ENCODE data around the gene CASKIN2. TPM values are rescaled to one million over a fixed set of nuclear protein-coding genes. Genes with fewer than 3 reads are reported as not detected.

The CASKIN2 gene
- total RNA-seq, 1 experiment from 2014 or later, result 41.8 TPM

DNA sequence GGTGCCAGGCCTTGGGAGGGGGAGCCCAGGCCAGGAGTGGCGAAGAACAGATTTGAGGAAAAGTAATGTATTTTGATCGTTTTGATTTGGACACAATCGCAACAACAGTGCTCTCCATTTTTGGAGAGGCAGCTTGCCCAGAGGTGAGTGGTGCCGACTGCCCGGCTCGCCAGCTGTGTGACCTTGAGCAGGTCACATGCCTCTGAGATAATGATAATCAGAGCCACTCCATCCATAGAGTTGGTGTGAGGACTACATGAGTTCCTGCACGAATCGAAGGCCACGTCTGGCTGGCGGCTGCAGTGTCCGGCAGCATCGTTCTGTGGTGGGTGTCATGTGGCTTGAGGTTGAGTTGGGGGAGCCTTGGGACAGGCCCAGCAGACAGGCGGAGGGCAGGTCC is 30.8 kb upstream of the CASKIN2 start:
- CTCF ChIA-PET, result no interaction called here
- H3K36me3 ChIP-seq (ENCODE audit: control insufficient read depth, insufficient read depth, low read length), result peaks cover 2% of the 10 kb centered on the region; the same call in 1 of the 2 replicates
- intact Hi-C loops (cut with micrococcal nuclease; ENCODE audit: unreplicated experiment), result no loop called here
- peaks cover 21% of the 10 kb centered on the region for H3K4me1 ChIP-seq
- no peak for DNase-seq
- H3K4me3 Mint-ChIP-seq (ENCODE audit: unreplicated experiment), result no peak overlapping the region
- H3K27me3 ChIP-seq (replicated peaks; ENCODE audit: control insufficient read depth, insufficient read depth, low read length), result no peaks in the 10 kb centered on the region
- POLR2A ChIA-PET, result no interaction called here
- peaks cover 74% of the 10 kb centered on the region for H3K36me3 Mint-ChIP-seq (ENCODE audit: insufficient read depth, unreplicated experiment)
- no TSS peak for BruUV-seq (replicated peaks)
- H3K9me3 ChIP-seq, result no peaks in the 10 kb centered on the region
- no peak overlapping the region for H3K27ac Mint-ChIP-seq (ENCODE audit: unreplicated experiment)
- H3K4me1 Mint-ChIP-seq (ENCODE audit: low read depth, unreplicated experiment), result peaks cover 14% of the 10 kb centered on the region
- H3K27me3 Mint-ChIP-seq (ENCODE audit: insufficient read depth, unreplicated experiment), result no peaks in the 10 kb centered on the region
- H3K4me3 ChIP-seq (ENCODE audit: low read depth, low read length), result no peak overlapping the region
- no peak for TF ChIP-seq CTCF (IDR thresholded peaks at IDR 0.05; ENCODE audit: insufficient read depth in 1 of 2, low read depth in 1 of 2, low read length in 1 of 2, severe bottlenecking in 1 of 2, unreplicated experiment in 1 of 2)
- no peaks in the 10 kb centered on the region for H3K9me3 Mint-ChIP-seq (ENCODE audit: unreplicated experiment)

- H3K27me3 ChIP-seq (replicated peaks; ENCODE audit: control insufficient read depth, insufficient read depth, low read length), result no peaks in the 10 kb centered on the region
- Mint-ChIP-seq H3K27me3 (ENCODE audit: insufficient read depth, unreplicated experiment) (no peaks in the 10 kb centered on the region), H3K4me1 (ENCODE audit: low read depth, unreplicated experiment) (peaks cover 17% of the 10 kb centered on the region), H3K4me3 (ENCODE audit: unreplicated experiment) (no peak overlapping the region), H3K36me3 (ENCODE audit: insufficient read depth, unreplicated experiment) (peaks cover 71% of the 10 kb centered on the region), H3K27ac (ENCODE audit: unreplicated experiment) (no peak overlapping the region), H3K9me3 (ENCODE audit: unreplicated experiment) (no peaks in the 10 kb centered on the region)
- intact Hi-C loops (cut with micrococcal nuclease; ENCODE audit: unreplicated experiment), result no loop called here
- POLR2A ChIA-PET, result no interaction called here
- CTCF ChIA-PET, result no interaction called here
- no TSS peak for BruUV-seq (replicated peaks)
- H3K9me3 ChIP-seq, result no peaks in the 10 kb centered on the region
- H3K4me3 ChIP-seq (ENCODE audit: low read depth, low read length), result no peak overlapping the region
- no peak for DNase-seq
- H3K4me1 ChIP-seq, result peaks cover 5% of the 10 kb centered on the region
- H3K36me3 ChIP-seq (ENCODE audit: control insufficient read depth, insufficient read depth, low read length), result peaks cover 1% of the 10 kb centered on the region
- no peak for TF ChIP-seq CTCF (IDR thresholded peaks at IDR 0.05; ENCODE audit: insufficient read depth in 1 of 2, low read depth in 1 of 2, low read length in 1 of 2, severe bottlenecking in 1 of 2, unreplicated experiment in 1 of 2)
Measured at GRCh38 chr17:75544250-75544649, 28.9 kb upstream of the CASKIN2 start.

- Mint-ChIP-seq H3K9me3 (ENCODE audit: unreplicated experiment) (no peaks in the 10 kb centered on the region), H3K4me3 (ENCODE audit: unreplicated experiment) (no peak overlapping the region), H3K4me1 (ENCODE audit: low read depth, unreplicated experiment) (peaks cover 31% of the 10 kb centered on the region), H3K27ac (ENCODE audit: unreplicated experiment) (no peak overlapping the region), H3K36me3 (ENCODE audit: insufficient read depth, unreplicated experiment) (peaks cover 76% of the 10 kb centered on the region), H3K27me3 (ENCODE audit: insufficient read depth, unreplicated experiment) (no peaks in the 10 kb centered on the region)
- CTCF ChIA-PET, result no interaction called here
- Histone ChIP-seq H3K9me3 (no peaks in the 10 kb centered on the region), H3K4me3 (ENCODE audit: low read depth, low read length) (no peak overlapping the region), H3K4me1 (peaks cover 13% of the 10 kb centered on the region), H3K36me3 (ENCODE audit: control insufficient read depth, insufficient read depth, low read length) (peaks cover 1% of the 10 kb centered on the region), H3K27me3 (replicated peaks; ENCODE audit: control insufficient read depth, insufficient read depth, low read length) (no peaks in the 10 kb centered on the region)
- no TSS peak for BruUV-seq (replicated peaks)
- no peak for TF ChIP-seq CTCF (IDR thresholded peaks at IDR 0.05; ENCODE audit: insufficient read depth in 1 of 2, low read depth in 1 of 2, low read length in 1 of 2, severe bottlenecking in 1 of 2, unreplicated experiment in 1 of 2)
- POLR2A ChIA-PET, result interaction anchor here (0.6 kb wide), 1 partner anchor 18 kb away, joined by 8 read pairs; no protein-coding TSS in a partner anchor
- no peak for DNase-seq
- intact Hi-C loops (cut with micrococcal nuclease; ENCODE audit: unreplicated experiment), result no loop called here
Measured at GRCh38 chr17:75542728-75543336, 27.5 kb upstream of the CASKIN2 start.

Measured in Caco-2 (cell line).